LNCaP clone FGC (cell line): ENCODE data around the gene PTPRM.

Experiments used
- DNase-seq: peaks from one replicate; pipeline ENCODE4 v3.0.0-alpha.2; 2011; ENCODE audit warnings: low read depth
- H3K4me3 ChIP-seq: 2 replicates; pipeline ENCODE4 v1.5.1; 2011; ENCODE audit warnings: mild to moderate bottlenecking, low read depth, low read length, control low read depth
- TF ChIP-seq, protein P1 (sequence below): IDR thresholded peaks from 2 replicates; pipeline ENCODE4 v1.5.1; 2012; ENCODE audit warnings: mild to moderate bottlenecking; ENCODE audit not compliant: control insufficient read depth, insufficient read depth; ENCODE audit errors: extremely low read depth

The PTPRM gene

DNA sequence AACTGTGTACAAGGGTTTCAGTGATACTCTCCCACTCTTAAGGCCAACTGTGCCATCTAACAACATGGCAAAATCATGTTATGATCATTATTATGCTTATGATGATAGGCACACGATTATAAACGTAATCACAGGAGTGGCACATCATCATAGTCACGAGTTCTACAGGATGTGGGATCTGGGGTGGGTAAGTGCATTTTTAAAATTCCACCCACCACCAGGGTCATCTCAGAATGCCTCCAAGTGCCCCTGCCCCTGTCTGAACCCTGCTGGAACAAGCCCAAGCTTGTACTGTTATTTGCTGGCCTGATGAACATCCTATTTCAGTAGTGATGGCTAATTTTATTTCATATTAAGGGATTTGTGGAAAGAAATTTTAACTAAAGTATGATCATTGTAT, 117.8 kb downstream of the PTPRM start:
- TF ChIP-seq, protein P1, sequence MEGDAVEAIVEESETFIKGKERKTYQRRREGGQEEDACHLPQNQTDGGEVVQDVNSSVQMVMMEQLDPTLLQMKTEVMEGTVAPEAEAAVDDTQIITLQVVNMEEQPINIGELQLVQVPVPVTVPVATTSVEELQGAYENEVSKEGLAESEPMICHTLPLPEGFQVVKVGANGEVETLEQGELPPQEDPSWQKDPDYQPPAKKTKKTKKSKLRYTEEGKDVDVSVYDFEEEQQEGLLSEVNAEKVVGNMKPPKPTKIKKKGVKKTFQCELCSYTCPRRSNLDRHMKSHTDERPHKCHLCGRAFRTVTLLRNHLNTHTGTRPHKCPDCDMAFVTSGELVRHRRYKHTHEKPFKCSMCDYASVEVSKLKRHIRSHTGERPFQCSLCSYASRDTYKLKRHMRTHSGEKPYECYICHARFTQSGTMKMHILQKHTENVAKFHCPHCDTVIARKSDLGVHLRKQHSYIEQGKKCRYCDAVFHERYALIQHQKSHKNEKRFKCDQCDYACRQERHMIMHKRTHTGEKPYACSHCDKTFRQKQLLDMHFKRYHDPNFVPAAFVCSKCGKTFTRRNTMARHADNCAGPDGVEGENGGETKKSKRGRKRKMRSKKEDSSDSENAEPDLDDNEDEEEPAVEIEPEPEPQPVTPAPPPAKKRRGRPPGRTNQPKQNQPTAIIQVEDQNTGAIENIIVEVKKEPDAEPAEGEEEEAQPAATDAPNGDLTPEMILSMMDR = no peak
- no peak for DNase-seq

GRCh38 chr18:7686278-7686677, 119.2 kb downstream of the PTPRM start:
- TF ChIP-seq, protein P1 = no peak
- no peak overlapping the region for H3K4me3 ChIP-seq
- no peak for DNase-seq

More for the DNA sequence above, 117.8 kb downstream of the PTPRM start:
- no peak overlapping the region for H3K4me3 ChIP-seq

DNA sequence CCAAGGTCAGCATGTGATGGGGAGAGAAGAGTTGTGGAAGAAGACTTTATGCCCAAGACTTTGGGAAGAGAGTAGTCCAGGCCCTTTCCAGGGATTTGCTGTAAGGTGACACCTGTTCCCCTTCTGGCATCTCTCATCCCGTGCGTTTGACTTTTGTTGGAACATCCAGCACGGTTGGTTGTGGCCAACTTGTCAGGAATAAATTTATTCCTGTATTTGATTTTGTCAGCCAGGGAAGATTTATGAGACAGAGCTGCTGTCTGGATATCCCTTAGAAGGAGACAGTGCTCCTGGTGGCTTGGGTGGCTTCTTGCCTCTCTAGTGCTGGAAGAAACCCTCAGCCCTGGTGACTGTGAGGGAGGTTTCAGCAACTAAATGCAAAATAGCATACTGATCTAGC, 121.5 kb downstream of the PTPRM start:
- TF ChIP-seq, protein P1 = no peak
- DNase-seq = peak; percentile 2
- H3K4me3 ChIP-seq = no peak overlapping the region

DNA sequence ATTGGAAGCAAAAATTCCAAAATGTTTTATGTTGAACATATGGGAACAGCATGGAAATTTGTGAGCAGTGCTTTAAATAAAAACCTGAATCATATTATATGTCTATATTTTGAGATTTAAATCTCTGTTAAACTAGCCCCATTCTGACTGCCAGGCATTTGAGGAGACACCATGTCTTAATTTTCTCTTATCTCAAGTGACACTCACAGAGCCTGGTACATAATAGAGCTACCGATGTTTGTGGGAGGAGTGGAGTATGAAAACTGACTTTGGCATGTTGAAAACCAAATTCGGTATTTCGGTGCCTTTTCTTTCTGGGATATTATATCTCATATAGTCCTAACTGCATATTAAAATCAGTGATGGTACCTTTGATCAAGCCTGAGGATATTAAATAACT, 124.1 kb downstream of the PTPRM start:
- no peak overlapping the region for H3K4me3 ChIP-seq
- TF ChIP-seq, protein P1 = no peak
- DNase-seq = no peak

GRCh38 chr18:7696780-7697179, 129.7 kb downstream of the PTPRM start:
- no peak for DNase-seq
- no peak overlapping the region for H3K4me3 ChIP-seq
- TF ChIP-seq, protein P1 = no peak

- H3K4me3 ChIP-seq = no peak overlapping the region
- no peak for DNase-seq
- TF ChIP-seq, protein P1 = no peak
These were observed 130.2 kb downstream of the PTPRM start for GRCh38 chr18:7697306-7697705.

DNA sequence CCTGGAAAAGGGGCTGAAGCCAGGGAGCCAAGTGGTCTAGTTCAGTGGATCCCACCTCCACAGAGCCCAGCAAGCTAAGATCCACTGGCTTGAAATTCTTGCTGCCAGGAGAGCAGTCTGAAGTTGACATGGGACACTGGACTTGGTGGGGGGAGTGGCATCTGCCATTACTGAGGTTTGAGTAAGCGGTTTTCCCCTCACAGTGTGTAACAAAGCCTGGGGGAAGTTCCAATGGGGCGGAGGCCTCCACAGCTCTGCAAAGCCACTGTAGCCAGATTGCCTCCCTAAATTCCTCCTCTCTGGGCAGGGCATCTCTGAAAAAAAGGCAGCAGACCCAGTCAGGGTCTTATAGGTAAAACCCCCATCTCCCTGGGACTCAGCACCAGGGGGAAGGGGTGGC, 144.4 kb downstream of the PTPRM start:
- no peak overlapping the region for H3K4me3 ChIP-seq
- DNase-seq = no peak
- TF ChIP-seq, protein P1 = no peak
